Mesothelial cell of epicardium (in vitro differentiated cells): Measurements from ENCODE around the gene UGGT1. TPM values are rescaled to one million over a fixed set of nuclear protein-coding genes. Genes with fewer than 3 reads are reported as not detected.

Source experiments
- DNase-seq, 2 experiments: peaks; one replicate each; pipeline ENCODE4 v3.0.0; 2021; ENCODE audit warnings: low spot score in 2 of 2; ENCODE audit not compliant: unreplicated experiment in 2 of 2
- H3K27ac Mint-ChIP-seq: 2 replicates; pipeline ENCODE4 v1.8.0; 2021; ENCODE audit warnings: mixed read lengths
- H3K27me3 Mint-ChIP-seq: 2 replicates; pipeline ENCODE4 v1.8.0; 2021; ENCODE audit warnings: low read depth, mixed read lengths
- H3K36me3 Mint-ChIP-seq: 2 replicates; pipeline ENCODE4 v1.8.0; 2021; ENCODE audit warnings: mixed read lengths
- H3K4me1 Mint-ChIP-seq: 2 replicates; pipeline ENCODE4 v1.8.0; 2021; ENCODE audit warnings: mixed read lengths
- H3K4me3 Mint-ChIP-seq: 2 replicates; pipeline ENCODE4 v1.8.0; 2021; ENCODE audit warnings: mild to moderate bottlenecking, moderate library complexity, mixed read lengths
- H3K9me3 Mint-ChIP-seq: 2 replicates; pipeline ENCODE4 v1.8.0; 2021; ENCODE audit warnings: mixed read lengths
- total RNA-seq: library from RNA; stranded (reverse); gene quantifications from 3 replicates; pipeline ENCODE4 v1.2.1, GENCODE V29; 2021
- TF ChIP-seq, protein P1 (sequence below): fragments of 200-600 bp; sonication (generic); IDR thresholded peaks from one replicate; pipeline ENCODE4 v1.5.0; 2021; ENCODE audit warnings: antibody characterized with exemption; ENCODE audit not compliant: unreplicated experiment

The UGGT1 gene
- total RNA-seq, 1 donor from 2014 or later, result 41.8 TPM

DNA sequence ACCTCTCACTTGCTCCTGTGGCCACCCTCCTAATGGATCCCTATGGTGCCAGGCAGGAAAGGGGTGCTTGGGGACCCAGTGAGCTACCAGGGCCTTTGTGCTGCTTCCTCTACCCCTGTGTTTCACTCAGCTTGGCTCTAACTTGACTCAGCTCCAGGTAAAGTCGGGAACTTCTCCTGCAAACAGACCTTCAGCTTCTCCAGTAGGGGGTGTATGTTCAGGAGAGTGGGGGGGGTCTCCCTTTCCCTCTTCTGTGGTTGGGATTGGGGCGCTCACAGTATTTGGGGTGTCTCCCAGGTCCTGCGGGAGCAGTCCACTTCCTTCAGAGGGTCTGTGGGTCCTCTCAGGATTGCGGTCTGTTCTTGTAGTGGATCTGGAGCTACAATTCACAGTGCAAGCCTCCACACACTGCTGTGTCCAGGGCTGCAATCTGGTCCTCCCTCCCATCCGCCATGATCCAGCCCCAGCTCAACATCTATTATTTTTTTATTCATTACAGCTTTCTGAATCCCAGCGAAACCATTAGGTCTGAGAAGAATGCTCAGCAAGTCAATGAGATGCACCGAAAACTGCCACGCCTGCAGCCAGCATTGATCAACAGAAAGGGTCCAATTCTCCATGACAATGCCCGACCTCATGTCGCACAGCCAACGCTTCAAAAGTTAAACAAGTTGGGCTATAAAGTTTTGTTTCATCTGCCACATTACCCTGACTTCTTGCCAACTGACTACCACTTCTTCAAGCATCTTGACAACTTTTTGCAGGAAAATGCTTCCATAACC is 36.7 kb upstream of the UGGT1 start:
- TF ChIP-seq, protein P1, sequence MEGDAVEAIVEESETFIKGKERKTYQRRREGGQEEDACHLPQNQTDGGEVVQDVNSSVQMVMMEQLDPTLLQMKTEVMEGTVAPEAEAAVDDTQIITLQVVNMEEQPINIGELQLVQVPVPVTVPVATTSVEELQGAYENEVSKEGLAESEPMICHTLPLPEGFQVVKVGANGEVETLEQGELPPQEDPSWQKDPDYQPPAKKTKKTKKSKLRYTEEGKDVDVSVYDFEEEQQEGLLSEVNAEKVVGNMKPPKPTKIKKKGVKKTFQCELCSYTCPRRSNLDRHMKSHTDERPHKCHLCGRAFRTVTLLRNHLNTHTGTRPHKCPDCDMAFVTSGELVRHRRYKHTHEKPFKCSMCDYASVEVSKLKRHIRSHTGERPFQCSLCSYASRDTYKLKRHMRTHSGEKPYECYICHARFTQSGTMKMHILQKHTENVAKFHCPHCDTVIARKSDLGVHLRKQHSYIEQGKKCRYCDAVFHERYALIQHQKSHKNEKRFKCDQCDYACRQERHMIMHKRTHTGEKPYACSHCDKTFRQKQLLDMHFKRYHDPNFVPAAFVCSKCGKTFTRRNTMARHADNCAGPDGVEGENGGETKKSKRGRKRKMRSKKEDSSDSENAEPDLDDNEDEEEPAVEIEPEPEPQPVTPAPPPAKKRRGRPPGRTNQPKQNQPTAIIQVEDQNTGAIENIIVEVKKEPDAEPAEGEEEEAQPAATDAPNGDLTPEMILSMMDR, result no peak
- no peak overlapping the region for H3K4me3 Mint-ChIP-seq
- no peak overlapping the region for H3K27ac Mint-ChIP-seq
- no peaks in the 10 kb centered on the region for H3K36me3 Mint-ChIP-seq
- peaks cover 4% of the 10 kb centered on the region for H3K4me1 Mint-ChIP-seq
- peaks cover 18% of the 10 kb centered on the region for H3K27me3 Mint-ChIP-seq
- peaks cover 11% of the 10 kb centered on the region for H3K9me3 Mint-ChIP-seq
- no peak for DNase-seq

DNA sequence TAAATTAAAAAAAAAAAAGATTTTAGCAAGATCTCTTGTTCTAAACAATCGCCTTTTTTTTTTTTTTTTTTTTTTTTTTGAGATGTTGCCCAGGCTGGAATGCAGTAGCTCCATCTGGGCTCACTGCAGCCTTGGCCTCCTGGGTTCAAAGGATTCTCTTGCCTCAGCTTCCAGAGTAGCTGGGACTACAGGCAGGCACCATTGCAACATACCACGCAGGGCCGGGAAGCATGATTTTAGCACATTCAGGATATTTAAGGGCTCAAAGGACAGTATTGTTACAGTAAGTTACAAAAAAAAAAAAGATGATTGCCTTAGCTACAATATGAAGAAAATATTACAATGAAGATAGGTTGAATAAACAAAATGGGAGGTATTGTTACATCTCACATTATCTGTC is 33.7 kb upstream of the UGGT1 start:
- no peak for DNase-seq
- Mint-ChIP-seq H3K27me3 (peaks cover 8% of the 10 kb centered on the region), H3K4me3 (no peak overlapping the region), H3K9me3 (no peaks in the 10 kb centered on the region), H3K4me1 (peaks cover 4% of the 10 kb centered on the region), H3K27ac (no peak overlapping the region), H3K36me3 (no peaks in the 10 kb centered on the region)
- TF ChIP-seq, protein P1, result no peak

GRCh38 chr2:128058114-128058513 is 32.9 kb upstream of the UGGT1 start:
- Mint-ChIP-seq H3K36me3 (no peaks in the 10 kb centered on the region), H3K27me3 (peaks cover 2% of the 10 kb centered on the region), H3K27ac (no peak overlapping the region), H3K4me3 (no peak overlapping the region), H3K4me1 (peaks cover 4% of the 10 kb centered on the region), H3K9me3 (no peaks in the 10 kb centered on the region)
- TF ChIP-seq, protein P1, result no peak
- DNase-seq, result no peak

DNA sequence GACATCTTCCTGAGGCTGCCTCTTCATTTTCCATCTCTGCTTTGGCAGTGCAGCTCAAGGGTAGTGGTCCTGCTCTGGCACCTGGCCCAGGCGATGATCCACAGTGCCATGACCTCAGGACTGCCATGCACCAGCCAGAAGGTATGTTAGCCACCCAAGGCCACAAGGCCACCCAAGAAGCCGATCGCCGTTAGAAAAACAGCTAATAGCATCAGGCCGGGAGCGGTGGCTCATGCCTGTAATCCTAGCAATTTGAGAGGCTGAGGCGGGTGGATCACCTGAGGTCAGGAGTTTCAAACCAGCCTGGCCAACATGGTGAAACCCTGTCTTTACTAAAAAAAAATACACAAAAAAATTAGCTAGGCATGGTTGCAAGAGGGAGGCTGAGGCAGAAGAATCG is 28.4 kb upstream of the UGGT1 start:
- H3K27me3 Mint-ChIP-seq, result no peaks in the 10 kb centered on the region
- H3K4me3 Mint-ChIP-seq, result no peak overlapping the region
- H3K4me1 Mint-ChIP-seq, result peaks cover 1% of the 10 kb centered on the region
- no peak overlapping the region for H3K27ac Mint-ChIP-seq
- H3K36me3 Mint-ChIP-seq, result no peaks in the 10 kb centered on the region
- H3K9me3 Mint-ChIP-seq, result no peaks in the 10 kb centered on the region
- TF ChIP-seq, protein P1, result no peak
- DNase-seq, result no peak

GRCh38 chr2:128064353-128064752 is 26.6 kb upstream of the UGGT1 start:
- no peaks in the 10 kb centered on the region for H3K36me3 Mint-ChIP-seq
- TF ChIP-seq, protein P1, result no peak
- H3K9me3 Mint-ChIP-seq, result no peaks in the 10 kb centered on the region

DNA sequence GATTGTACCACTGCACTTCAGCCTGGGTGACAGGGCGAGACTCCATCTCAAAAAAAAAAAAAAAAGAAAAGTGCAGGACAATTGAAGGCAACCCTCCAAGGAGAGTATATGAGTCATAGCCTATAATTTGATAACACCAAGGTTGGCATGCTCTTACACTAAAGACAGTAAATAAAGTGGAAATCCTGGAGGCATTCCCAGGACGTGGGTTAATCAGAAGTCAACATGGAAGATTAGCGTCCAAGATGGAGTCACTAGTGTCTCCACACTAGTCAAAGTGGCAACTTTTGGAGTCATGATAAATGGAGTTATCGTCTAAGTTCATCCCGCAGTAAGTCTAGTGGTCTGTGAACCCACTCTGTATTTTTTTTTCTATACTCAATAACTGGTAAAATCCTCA is 21.2 kb upstream of the UGGT1 start:
- no peak overlapping the region for H3K4me3 Mint-ChIP-seq
- H3K27ac Mint-ChIP-seq, result no peak overlapping the region
- DNase-seq, result no peak
- no peaks in the 10 kb centered on the region for H3K27me3 Mint-ChIP-seq
- no peaks in the 10 kb centered on the region for H3K9me3 Mint-ChIP-seq
- TF ChIP-seq, protein P1, result no peak
- H3K4me1 Mint-ChIP-seq, result no peaks in the 10 kb centered on the region
- no peaks in the 10 kb centered on the region for H3K36me3 Mint-ChIP-seq

More at GRCh38 chr2:128064353-128064752, 26.6 kb upstream of the UGGT1 start:
- DNase-seq, result no peak
- no peak overlapping the region for H3K27ac Mint-ChIP-seq
- no peak overlapping the region for H3K4me3 Mint-ChIP-seq
- H3K27me3 Mint-ChIP-seq, result no peaks in the 10 kb centered on the region
- H3K4me1 Mint-ChIP-seq, result no peaks in the 10 kb centered on the region
